ENCODE measurements around the gene MROH9.

MROH9 gene

DNA sequence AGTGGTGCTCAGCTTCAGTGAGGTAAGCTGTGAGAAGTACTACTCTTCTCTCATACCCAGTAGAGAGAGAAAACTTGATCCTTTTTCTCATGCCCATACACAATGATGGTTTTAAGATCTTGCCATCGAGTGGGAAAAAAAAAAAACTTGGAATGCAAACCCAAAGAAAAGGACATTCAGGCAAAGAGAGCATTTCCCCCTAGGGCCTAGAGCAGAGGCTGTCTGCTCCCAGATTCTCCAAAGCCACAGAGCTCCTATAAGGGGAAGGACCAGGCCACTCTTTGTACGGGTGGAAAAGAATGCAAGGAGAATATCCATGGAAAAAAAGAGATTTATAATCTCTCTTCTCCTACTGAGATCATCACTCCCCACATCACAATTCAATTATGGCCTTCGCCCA, 34.9 kb downstream of the MROH9 start:
- Histone ChIP-seq H3K27me3 (no peaks in the 10 kb centered on the region), H3K36me3 (no peaks in the 10 kb centered on the region), H3K4me1 (ENCODE audit: control insufficient read depth in 1 of 2, insufficient read depth in 1 of 2, low read depth in 1 of 2, low read length in 1 of 2) (no peaks in the 10 kb centered on the region), H3K4me3 (ENCODE audit: low read depth in 1 of 2, low read length in 1 of 2) (no peak overlapping the region), H3K9me3 (no peaks in the 10 kb centered on the region), H3K27ac (no peak overlapping the region)
- TF ChIP-seq, protein P1, sequence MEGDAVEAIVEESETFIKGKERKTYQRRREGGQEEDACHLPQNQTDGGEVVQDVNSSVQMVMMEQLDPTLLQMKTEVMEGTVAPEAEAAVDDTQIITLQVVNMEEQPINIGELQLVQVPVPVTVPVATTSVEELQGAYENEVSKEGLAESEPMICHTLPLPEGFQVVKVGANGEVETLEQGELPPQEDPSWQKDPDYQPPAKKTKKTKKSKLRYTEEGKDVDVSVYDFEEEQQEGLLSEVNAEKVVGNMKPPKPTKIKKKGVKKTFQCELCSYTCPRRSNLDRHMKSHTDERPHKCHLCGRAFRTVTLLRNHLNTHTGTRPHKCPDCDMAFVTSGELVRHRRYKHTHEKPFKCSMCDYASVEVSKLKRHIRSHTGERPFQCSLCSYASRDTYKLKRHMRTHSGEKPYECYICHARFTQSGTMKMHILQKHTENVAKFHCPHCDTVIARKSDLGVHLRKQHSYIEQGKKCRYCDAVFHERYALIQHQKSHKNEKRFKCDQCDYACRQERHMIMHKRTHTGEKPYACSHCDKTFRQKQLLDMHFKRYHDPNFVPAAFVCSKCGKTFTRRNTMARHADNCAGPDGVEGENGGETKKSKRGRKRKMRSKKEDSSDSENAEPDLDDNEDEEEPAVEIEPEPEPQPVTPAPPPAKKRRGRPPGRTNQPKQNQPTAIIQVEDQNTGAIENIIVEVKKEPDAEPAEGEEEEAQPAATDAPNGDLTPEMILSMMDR (IDR thresholded peaks at IDR 0.05), result no peak

DNA sequence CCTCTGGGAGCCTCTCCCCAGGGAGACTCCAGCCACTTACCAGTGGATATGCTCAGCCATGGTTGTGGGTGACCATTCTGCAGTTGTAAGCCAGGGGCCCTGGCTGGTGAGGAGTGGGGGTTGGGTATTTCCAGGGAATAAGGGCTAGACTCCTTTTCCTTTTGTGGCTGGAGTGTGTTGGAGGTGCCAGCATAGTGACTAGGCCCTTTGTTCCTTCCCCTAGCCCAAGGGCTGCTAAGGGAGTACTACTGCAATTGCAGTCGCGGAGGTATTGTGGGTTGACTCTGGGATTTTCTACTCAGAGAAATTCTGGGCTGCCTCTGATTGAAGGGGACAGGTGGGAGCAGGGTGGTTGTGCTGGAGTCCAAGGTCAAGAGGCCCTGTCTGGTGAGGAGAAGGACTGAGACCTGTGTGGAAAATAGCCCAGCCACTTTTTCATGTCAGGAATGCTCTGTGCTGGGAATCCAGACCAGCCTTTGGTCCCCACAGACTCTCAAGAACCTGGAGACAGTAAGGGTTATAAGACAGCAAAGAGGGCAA, 43.1 kb downstream of the MROH9 start:
- no peak overlapping the region for H3K4me3 ChIP-seq (ENCODE audit: low read depth in 1 of 2, low read length in 1 of 2)
- H3K27me3 ChIP-seq, result no peaks in the 10 kb centered on the region
- no peak overlapping the region for H3K27ac ChIP-seq
- TF ChIP-seq, protein P1 (IDR thresholded peaks at IDR 0.05), result no peak
- no peaks in the 10 kb centered on the region for H3K9me3 ChIP-seq
- no peaks in the 10 kb centered on the region for H3K36me3 ChIP-seq
- no peaks in the 10 kb centered on the region for H3K4me1 ChIP-seq (ENCODE audit: control insufficient read depth in 1 of 2, insufficient read depth in 1 of 2, low read depth in 1 of 2, low read length in 1 of 2)

DNA sequence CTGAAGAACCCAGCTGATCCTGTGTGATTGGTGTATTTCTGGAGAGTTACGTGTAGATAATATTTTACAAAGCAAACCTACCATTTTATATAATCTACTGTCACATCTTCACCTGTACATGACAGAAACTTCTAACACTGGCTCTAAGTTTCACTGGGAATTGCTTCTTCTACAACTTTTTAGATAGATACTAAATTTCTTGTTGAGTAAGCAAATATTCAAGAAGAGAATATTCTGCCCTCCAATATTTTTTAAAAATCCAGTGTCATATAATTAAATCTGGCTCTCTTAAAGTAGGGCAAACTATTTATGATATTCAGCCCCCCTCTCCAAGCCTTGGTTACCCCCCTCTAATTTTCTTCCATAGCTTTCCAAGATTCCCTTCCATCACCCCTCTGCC, 50.1 kb downstream of the MROH9 start:
- TF ChIP-seq, protein P1 (IDR thresholded peaks at IDR 0.05), result no peak
- Histone ChIP-seq H3K4me1 (ENCODE audit: control insufficient read depth in 1 of 2, insufficient read depth in 1 of 2, low read depth in 1 of 2, low read length in 1 of 2) (no peaks in the 10 kb centered on the region), H3K27ac (no peak overlapping the region), H3K27me3 (no peaks in the 10 kb centered on the region), H3K36me3 (no peaks in the 10 kb centered on the region), H3K9me3 (no peaks in the 10 kb centered on the region), H3K4me3 (ENCODE audit: low read depth in 1 of 2, low read length in 1 of 2) (no peak overlapping the region)

DNA sequence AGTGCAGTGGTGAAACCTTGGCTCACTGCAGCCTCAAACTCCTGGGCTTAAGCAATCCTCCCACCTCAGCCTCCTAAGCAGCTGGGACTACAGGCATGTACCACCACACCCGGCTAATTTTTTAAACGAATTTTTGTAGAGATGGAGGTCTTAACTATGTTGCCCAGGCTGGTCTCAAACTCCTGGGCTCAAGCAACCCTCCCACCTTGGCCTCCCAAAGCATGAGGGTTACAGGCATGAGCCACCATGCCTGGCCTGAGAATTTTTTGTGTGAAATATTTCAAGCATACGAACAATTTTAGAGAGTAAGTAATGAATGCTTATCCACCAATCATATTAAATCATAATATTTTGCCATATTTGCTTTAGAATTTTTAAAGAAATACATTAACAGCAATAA, 51.6 kb downstream of the MROH9 start:
- no peak overlapping the region for H3K4me3 ChIP-seq (ENCODE audit: low read depth in 1 of 2, low read length in 1 of 2)
- no peaks in the 10 kb centered on the region for H3K9me3 ChIP-seq
- TF ChIP-seq, protein P1 (IDR thresholded peaks at IDR 0.05), result no peak
- no peak overlapping the region for H3K27ac ChIP-seq
- no peaks in the 10 kb centered on the region for H3K36me3 ChIP-seq
- no peaks in the 10 kb centered on the region for H3K27me3 ChIP-seq
- no peaks in the 10 kb centered on the region for H3K4me1 ChIP-seq (ENCODE audit: control insufficient read depth in 1 of 2, insufficient read depth in 1 of 2, low read depth in 1 of 2, low read length in 1 of 2)

DNA sequence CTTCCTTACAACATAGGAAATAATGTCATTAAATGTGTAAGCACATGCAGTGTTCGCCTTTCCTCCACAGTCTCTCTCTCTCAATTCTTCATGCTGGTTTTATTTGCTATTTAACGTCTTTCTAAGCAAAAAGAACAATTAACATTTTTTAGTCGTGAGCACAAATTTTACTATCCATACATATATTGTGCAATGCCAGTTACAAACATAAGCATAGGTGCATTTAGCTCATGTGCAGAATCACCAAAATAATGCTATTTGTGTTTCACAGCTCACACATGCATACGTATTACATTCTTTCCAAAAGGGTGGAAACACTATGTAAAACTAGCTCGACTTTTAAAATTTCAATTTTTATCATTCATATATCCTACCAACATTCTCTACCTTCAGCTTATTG, 52.1 kb downstream of the MROH9 start:
- H3K27me3 ChIP-seq, result no peaks in the 10 kb centered on the region
- H3K9me3 ChIP-seq, result no peaks in the 10 kb centered on the region
- H3K36me3 ChIP-seq, result no peaks in the 10 kb centered on the region
- H3K4me3 ChIP-seq (ENCODE audit: low read depth in 1 of 2, low read length in 1 of 2), result no peak overlapping the region
- no peaks in the 10 kb centered on the region for H3K4me1 ChIP-seq (ENCODE audit: control insufficient read depth in 1 of 2, insufficient read depth in 1 of 2, low read depth in 1 of 2, low read length in 1 of 2)
- no peak overlapping the region for H3K27ac ChIP-seq
- TF ChIP-seq, protein P1 (IDR thresholded peaks at IDR 0.05), result no peak

DNA sequence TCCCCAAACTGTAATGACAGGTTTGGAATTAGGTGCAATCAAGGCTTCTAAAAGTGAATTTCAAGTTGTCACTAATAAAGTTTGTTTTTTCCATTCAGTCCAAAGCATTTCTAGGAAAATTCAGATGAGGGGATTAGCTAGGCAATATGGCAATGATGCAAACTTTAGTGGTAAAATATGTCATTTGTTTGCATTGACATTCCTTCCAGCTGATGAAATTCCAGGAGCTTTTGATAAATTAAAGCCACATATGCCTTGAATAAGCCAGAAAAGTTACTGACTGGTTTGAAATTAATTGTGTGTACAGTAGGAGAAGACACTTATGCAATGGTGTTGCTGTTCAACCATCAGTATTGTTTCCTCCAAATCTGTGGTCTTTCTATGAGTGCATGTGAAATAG, 57.8 kb downstream of the MROH9 start:
- H3K9me3 ChIP-seq, result no peaks in the 10 kb centered on the region
- TF ChIP-seq, protein P1 (IDR thresholded peaks at IDR 0.05), result no peak
- no peak overlapping the region for H3K27ac ChIP-seq
- no peaks in the 10 kb centered on the region for H3K36me3 ChIP-seq
- no peaks in the 10 kb centered on the region for H3K4me1 ChIP-seq (ENCODE audit: control insufficient read depth in 1 of 2, insufficient read depth in 1 of 2, low read depth in 1 of 2, low read length in 1 of 2)
- no peaks in the 10 kb centered on the region for H3K27me3 ChIP-seq
- H3K4me3 ChIP-seq (ENCODE audit: low read depth in 1 of 2, low read length in 1 of 2), result no peak overlapping the region
